Activated naive CD8-positive, alpha-beta T cell treated with anti-CD3 and anti-CD28 coated beads, Interleukin-2, amount 10 ng/mL, durations not matched to agents 7 days and 5 days (primary cell): Measurements from ENCODE around the gene CLN3. TPM values are rescaled to one million over a fixed set of nuclear protein-coding genes. Genes with fewer than 3 reads are reported as not detected.
"Not testable (repeated sequence)": the region's sequence is repeated elsewhere in the genome, so short reads cannot be mapped to it uniquely, and the experiment has no call there.

Experiments used
- ATAC-seq: fragments of 150-1000 bp; cut with Tn5 transposase; one replicate; pipeline ENCODE4 v1.10.0; 2021; ENCODE audit warnings: low read depth, moderate library complexity
- POLR2A ChIA-PET: fragments of 350-600 bp; sonication (Branson Sonifier 250); formaldehyde crosslinking; loops from one replicate; lab custom pipeline; 2021; ENCODE audit warnings: antibody characterized with exemption; lab: Charles Lee
- DNase-seq: peaks from one replicate; pipeline ENCODE4 v3.0.0; 2021
- H3K27ac Mint-ChIP-seq: one replicate; pipeline ENCODE4 v1.8.0; 2022; ENCODE audit warnings: mild to moderate bottlenecking, mixed read lengths
- H3K27me3 Mint-ChIP-seq: one replicate; pipeline ENCODE4 v1.8.0; 2022; ENCODE audit warnings: mild to moderate bottlenecking, moderate library complexity, mixed read lengths
- H3K36me3 Mint-ChIP-seq: one replicate; pipeline ENCODE4 v1.8.0; 2021; ENCODE audit warnings: mild to moderate bottlenecking, mixed read lengths
- H3K4me1 Mint-ChIP-seq: one replicate; pipeline ENCODE4 v1.8.0; 2021; ENCODE audit warnings: mixed read lengths
- H3K4me3 Mint-ChIP-seq: one replicate; pipeline ENCODE4 v1.8.0; 2022; ENCODE audit warnings: mild to moderate bottlenecking, moderate library complexity, mixed read lengths
- H3K9me3 Mint-ChIP-seq: one replicate; pipeline ENCODE4 v1.8.0; 2021; ENCODE audit warnings: mixed read lengths
- total RNA-seq, 2 experiments: library from RNA; stranded (reverse); gene quantifications; one replicate each; pipeline ENCODE4 v1.2.3, GENCODE V29; 2021

Gene CLN3
- total RNA-seq, 2 experiments from 2014 or later = 58.4 to 60.0 TPM

DNA sequence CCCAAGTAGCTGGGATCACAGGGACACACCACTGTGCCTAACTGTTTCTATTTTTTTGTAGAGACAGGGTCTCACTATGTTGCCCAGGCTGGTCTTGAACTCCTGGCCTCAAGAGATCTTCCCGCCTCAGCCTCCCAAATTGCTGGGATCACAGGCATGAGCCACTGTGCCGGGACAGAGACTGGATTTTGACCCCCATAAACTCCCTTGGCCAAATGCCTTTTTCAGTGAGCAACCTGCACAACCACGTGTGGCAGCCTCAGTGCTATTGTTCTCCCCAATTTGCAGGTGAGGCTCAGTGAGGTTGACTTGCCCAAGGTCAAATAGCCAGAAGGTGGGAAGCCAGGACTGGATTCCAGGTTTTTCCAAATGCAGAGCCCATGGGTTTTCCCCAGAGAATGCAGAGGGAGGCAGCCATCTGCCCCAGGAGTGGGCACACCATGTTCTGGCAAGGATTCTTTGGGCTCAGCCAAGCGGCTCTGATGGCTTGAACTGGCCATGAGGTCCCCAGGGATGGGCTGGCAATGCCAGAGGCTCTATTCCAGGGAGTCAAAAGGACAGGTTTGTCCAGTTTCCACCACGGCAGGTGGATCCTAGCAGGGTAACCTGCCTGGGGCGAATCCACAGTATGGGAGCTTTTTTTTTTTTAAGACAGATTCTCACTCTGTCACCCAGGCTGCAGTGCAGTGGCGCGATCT lies 13.0 kb upstream of the CLN3 start:
- no peak for DNase-seq
- Mint-ChIP-seq H3K27me3 (no peaks in the 10 kb centered on the region), H3K36me3 (no peaks in the 10 kb centered on the region), H3K9me3 (no peaks in the 10 kb centered on the region), H3K4me3 (no peak overlapping the region), H3K4me1 (peaks cover 16% of the 10 kb centered on the region), H3K27ac (no peak overlapping the region)
- no peak for ATAC-seq
- POLR2A ChIA-PET = no interaction called here

- Mint-ChIP-seq H3K27ac (no peak overlapping the region), H3K4me1 (peaks cover 18% of the 10 kb centered on the region), H3K36me3 (peaks cover 4% of the 10 kb centered on the region), H3K4me3 (no peak overlapping the region), H3K9me3 (no peaks in the 10 kb centered on the region), H3K27me3 (no peaks in the 10 kb centered on the region)
- no peak for DNase-seq
- POLR2A ChIA-PET = interaction anchor here (0.7 to 1.6 kb wide), 2 partner anchors 10 to 12 kb away, joined by 6 to 7 read pairs; partner anchors contain the start of genes APOBR and CLN3
- ATAC-seq = no peak
These were observed 11.8 kb upstream of the CLN3 start for GRCh38 chr16:28503470-28504259.

DNA sequence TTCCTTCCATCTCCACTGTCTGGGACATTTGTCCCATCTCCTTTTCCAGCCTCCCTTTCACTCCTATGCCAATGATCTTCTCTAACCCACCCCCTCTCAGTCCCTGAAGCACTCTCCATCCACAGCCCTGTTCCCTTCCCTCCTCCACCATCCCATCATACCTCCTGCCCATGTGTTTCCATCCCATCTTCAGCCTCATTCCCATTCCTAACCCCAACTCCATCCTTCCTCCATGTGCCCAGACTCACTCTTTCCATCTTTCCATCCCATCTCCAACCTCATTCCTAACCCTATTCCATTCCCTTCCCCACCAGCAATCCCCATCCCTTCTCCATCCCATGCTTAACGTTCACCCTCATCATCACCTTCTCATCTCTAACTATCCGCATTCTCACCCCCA lies 10.4 kb upstream of the CLN3 start:
- Mint-ChIP-seq H3K9me3 (no peaks in the 10 kb centered on the region), H3K27ac (no peak overlapping the region), H3K27me3 (no peaks in the 10 kb centered on the region), H3K4me1 (peaks cover 10% of the 10 kb centered on the region), H3K36me3 (peaks cover 10% of the 10 kb centered on the region), H3K4me3 (no peak overlapping the region)
- ATAC-seq = no peak
- no peak for DNase-seq
- POLR2A ChIA-PET = no interaction called here

GRCh38 chr16:28501258-28502232 lies 9.7 kb upstream of the CLN3 start:
- POLR2A ChIA-PET = no interaction called here
- no peak for ATAC-seq

DNA sequence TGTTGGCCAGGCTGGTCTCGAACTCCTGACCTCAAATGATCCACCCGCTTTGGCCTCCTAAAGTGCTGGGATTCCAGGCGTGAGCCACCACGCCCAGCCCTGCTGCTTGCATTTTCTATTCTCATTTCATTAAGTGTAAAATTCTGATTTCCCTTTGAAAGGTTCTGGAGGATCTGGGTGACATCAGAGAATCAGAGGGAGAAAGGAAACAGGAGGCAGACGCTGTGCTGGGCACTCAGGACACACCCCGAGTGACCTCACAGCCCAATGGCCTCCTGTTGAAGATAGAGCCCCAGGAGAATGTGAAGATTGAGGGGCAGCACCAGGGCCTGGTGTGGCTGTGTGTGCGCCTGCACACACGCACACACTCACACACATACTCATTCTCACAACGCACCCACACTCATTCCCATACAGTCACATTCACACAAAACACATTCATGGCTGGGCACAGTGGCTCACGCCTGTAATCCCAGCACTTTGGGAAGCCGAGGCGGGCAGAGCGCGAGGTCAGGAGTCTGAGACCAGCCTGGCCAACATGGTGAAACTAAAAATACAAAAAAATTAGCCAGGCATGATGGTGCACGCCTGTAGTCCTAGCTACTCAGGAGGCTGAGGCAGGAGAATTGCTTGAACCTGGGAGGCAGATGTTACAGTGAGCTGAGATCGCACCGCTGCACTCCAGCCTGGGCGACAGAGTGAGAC lies 8.8 kb upstream of the CLN3 start:
- H3K9me3 Mint-ChIP-seq, POLR2A ChIA-PET, DNase-seq, H3K27me3 Mint-ChIP-seq, H3K4me3 Mint-ChIP-seq, H3K27ac Mint-ChIP-seq, ATAC-seq: not testable (repeated sequence)
- Mint-ChIP-seq H3K36me3 (peaks cover 20% of the 10 kb centered on the region), H3K4me1 (peaks cover 21% of the 10 kb centered on the region)

More at GRCh38 chr16:28501258-28502232, 9.7 kb upstream of the CLN3 start:
- no peaks in the 10 kb centered on the region for H3K27me3 Mint-ChIP-seq
- no peak overlapping the region for H3K4me3 Mint-ChIP-seq
- peaks cover 14% of the 10 kb centered on the region for H3K4me1 Mint-ChIP-seq
- H3K27ac Mint-ChIP-seq = no peak overlapping the region
- DNase-seq = no peak
- H3K9me3 Mint-ChIP-seq = no peaks in the 10 kb centered on the region
- peaks cover 16% of the 10 kb centered on the region for H3K36me3 Mint-ChIP-seq

DNA sequence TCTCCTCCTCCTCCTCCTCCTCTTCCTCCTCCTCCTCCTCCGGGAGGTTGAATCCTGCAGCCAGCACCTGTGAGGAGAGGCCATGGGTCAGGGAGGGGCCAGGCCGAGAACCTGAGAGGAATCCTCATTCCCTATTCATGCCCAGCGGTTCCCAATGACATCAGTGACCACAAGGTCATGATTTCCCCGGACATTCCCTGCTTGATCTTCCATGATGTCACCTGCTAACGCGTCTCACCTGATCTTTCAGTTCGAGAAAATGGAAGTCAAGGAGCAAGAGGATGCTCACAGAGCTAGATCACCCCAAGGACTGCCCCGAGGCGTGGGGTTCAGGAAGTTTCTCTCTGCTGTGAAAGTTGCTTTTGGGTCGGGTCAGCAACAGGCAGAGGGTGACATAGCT lies 8.0 kb upstream of the CLN3 start:
- Mint-ChIP-seq H3K27me3 (no peaks in the 10 kb centered on the region), H3K4me1 (peaks cover 28% of the 10 kb centered on the region), H3K4me3 (no peak overlapping the region), H3K27ac (peak overlapping the region; percentile 43), H3K36me3 (peaks cover 20% of the 10 kb centered on the region), H3K9me3 (no peaks in the 10 kb centered on the region)
- POLR2A ChIA-PET = no interaction called here
- ATAC-seq (no peak), DNase-seq (no peak)

GRCh38 chr16:28498666-28499381 lies 7.0 kb upstream of the CLN3 start:
- ATAC-seq (no peak), DNase-seq (no peak)
- POLR2A ChIA-PET = interaction anchor here (0.6 kb wide), 1 partner anchor 11 kb away, joined by 4 read pairs; no protein-coding TSS in a partner anchor
- Mint-ChIP-seq H3K4me1 (peaks cover 35% of the 10 kb centered on the region), H3K36me3 (peaks cover 20% of the 10 kb centered on the region), H3K27ac (peak overlapping the region; percentile 17), H3K4me3 (no peak overlapping the region), H3K9me3 (no peaks in the 10 kb centered on the region), H3K27me3 (no peaks in the 10 kb centered on the region)

GRCh38 chr16:28497861-28498599 lies 6.2 kb upstream of the CLN3 start:
- Mint-ChIP-seq H3K27me3 (no peaks in the 10 kb centered on the region), H3K36me3 (peaks cover 20% of the 10 kb centered on the region), H3K9me3 (no peaks in the 10 kb centered on the region), H3K4me1 (peaks cover 39% of the 10 kb centered on the region), H3K27ac (no peak overlapping the region), H3K4me3 (no peak overlapping the region)
- DNase-seq = no peak
- POLR2A ChIA-PET = no interaction called here
- ATAC-seq = no peak

DNA sequence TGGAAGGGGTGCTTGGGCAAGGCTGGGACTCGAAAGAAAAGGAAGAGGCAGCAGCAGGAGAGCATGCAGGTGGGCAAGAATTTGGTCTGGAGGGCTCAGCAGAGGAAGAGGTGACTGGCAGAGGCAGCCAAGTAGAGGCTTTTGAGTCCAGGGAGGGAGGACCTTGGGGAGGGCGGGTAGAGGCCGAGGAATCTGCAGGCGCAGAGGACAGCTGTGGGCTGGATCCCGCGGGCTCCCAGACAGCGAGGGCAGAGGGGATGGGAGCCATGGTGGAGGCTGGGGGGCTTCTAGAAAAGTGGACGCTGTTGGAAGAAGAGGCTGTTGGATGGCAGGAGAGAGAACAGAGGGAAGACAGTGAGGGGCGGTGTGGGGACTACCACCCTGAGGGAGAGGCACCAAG lies 5.5 kb upstream of the CLN3 start:
- ATAC-seq = no peak
- POLR2A ChIA-PET = interaction anchor here (0.5 kb wide), 1 partner anchor 342 kb away, joined by 3 read pairs; no protein-coding TSS in a partner anchor
- H3K27ac Mint-ChIP-seq = peak overlapping the region; percentile 96

DNA sequence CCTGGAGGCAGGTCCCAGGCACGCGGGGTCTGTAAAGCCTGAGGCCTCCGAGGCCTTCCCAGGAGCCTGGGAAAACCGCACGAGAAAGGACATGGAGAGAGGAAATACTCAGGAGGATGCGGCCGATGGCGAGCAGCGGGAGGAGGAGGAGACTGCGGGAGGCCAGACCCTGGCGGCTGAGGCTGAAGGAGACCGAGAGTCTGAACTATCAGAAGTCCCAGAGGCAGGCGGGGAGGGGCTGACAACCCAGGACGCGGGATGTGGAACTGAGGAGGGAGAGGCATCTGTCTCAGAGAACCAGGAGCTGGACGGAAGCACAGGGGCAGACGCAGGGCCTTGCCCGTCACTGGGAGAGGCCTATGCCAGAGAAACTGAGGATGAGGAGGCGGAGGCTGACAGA lies 5.0 kb upstream of the CLN3 start:
- ATAC-seq (no peak), DNase-seq (no peak)
- Mint-ChIP-seq H3K27ac (peak overlapping the region; percentile 96), H3K9me3 (no peaks in the 10 kb centered on the region), H3K4me3 (peak overlapping the region; percentile 97), H3K27me3 (no peaks in the 10 kb centered on the region), H3K4me1 (peaks cover 42% of the 10 kb centered on the region), H3K36me3 (peaks cover 20% of the 10 kb centered on the region)
- POLR2A ChIA-PET = interaction anchor here (0.5 kb wide), 1 partner anchor 342 kb away, joined by 3 read pairs; no protein-coding TSS in a partner anchor

More for the DNA sequence above, 5.5 kb upstream of the CLN3 start:
- no peak for DNase-seq
- Mint-ChIP-seq H3K9me3 (no peaks in the 10 kb centered on the region), H3K4me3 (peak overlapping the region; percentile 97), H3K27me3 (no peaks in the 10 kb centered on the region), H3K36me3 (peaks cover 20% of the 10 kb centered on the region), H3K4me1 (peaks cover 42% of the 10 kb centered on the region)
